Muscle of arm (tissue), 12 donors: ENCODE data around the gene ECEL1. TPM values are rescaled to one million over a fixed set of nuclear protein-coding genes. Genes with fewer than 3 reads are reported as not detected.

ENCODE experiments used
- DNase-seq: peaks from one replicate; pipeline ENCODE4 v3.0.0-alpha.2; 2013
- polyA plus RNA-seq, 12 donors: library from polyadenylated mRNA; unstranded; fragments of 120-200 nt; gene quantifications; one replicate each; pipeline ENCODE4 v1.2.1, GENCODE V29; 2013; ENCODE audit not compliant: insufficient read length in 12 of 12

ECEL1 gene
- polyA plus RNA-seq, 12 donors, result 0.24 to 1.2 (median 0.44) TPM; not detected in 2

DNA sequence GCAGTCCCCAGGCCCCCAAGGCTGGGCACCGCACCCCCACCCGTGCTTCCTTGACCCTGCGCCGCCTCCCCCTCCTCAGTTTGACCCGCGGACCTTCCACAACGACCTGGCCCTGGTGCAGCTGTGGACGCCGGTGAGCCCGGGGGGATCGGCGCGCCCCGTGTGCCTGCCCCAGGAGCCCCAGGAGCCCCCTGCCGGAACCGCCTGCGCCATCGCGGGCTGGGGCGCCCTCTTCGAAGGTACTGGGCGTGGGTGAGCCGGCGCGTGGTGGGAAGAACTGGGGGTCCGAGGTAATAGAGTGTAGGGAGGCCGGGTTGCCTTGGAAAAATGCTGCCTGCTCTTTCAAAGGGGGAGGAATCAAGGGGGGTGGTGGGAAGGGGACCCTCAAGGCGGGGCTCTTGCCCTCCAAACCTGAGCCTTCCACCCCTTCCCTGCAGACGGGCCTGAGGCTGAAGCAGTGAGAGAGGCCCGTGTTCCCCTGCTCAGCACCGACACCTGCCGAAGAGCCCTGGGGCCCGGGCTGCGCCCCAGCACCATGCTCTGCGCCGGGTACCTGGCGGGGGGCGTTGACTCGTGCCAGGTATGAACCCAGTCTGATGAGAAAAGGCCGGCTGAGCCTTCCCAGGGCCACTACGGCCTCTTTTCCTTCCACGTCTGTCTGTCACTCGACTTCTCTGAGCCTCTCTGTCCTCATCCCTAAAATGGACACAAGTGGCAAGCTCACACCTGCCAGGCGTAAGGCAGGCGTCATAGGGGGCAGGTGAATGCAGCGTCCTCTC lies 35.2 kb upstream of the ECEL1 start:
- no peak for DNase-seq

DNA sequence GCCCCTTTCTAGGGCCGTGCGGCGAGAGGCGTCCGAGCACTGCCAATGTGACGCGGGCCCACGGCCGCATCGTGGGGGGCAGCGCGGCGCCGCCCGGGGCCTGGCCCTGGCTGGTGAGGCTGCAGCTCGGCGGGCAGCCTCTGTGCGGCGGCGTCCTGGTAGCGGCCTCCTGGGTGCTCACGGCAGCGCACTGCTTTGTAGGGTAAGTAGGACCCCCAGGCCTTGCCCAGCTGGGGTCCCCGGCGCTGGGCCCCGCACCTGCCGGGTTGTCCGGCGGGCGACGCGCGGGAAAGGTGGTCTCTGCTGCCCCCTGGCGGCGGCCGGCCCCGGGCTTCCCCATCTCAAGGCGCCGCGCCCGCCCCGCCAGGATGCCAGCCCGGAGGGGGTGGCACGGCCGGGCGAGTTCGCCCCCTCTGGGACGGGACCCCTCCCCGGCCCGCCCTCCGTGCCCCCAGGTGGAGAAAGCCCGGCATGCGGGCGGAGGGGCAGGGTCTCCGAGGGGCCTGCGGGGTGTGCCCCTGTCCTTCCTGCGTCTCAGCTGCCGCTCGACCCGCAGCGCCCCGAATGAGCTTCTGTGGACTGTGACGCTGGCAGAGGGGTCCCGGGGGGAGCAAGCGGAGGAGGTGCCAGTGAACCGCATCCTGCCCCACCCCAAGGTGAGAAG lies 34.5 kb upstream of the ECEL1 start:
- no peak for DNase-seq

- DNase-seq, result no peak
These were observed 33.5 kb upstream of the ECEL1 start for GRCh38 chr2:232521098-232521497.

- no peak for DNase-seq
These were observed 32.9 kb upstream of the ECEL1 start for GRCh38 chr2:232520489-232520888.

DNA sequence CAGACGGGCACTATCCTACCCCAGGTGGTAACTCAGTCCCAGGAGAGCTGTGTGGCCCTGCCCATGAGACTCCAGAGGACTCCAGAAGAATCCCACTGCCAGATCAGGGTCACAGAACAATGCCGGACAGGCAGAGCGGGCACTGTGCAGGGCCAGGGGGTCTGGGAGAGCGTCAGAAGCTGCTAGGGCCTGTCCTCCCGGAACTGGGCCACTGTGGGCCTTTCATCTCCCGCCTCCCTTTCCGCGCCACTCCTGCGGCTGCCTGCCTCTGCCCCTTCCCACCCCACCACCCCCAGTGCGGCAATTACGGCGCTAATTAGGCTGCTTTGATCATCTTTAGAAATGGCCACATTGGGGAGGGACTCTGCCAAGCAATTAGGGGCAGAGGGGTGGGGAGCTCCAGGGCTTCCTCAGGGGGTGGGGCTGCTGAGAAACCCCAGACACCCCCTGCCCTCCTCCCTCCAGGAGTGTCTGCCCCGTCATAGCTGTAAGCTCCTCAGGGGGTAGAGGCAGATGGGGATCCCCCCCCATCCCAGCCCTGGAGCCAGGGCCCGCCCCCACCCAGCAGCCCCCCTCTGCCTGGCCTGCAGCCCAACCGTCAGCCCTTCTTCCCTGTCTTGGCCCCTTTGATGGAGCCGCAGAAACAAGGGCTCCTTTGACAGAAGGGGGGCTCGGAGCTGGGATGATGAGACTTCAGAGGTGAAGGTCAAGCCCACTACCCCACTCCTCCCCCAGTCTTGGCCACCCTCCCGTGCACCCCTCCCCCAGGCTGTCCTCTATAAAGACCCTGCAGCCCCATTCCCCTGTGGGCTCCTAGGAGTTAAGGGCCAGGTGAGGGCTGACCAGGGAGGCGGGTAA lies 32.2 kb upstream of the ECEL1 start, which contains the start of gene PRSS56:
TSS of gene PRSS56 (plus strand) at position 808 of the 858 bp plus-strand sequence. CDS start 211 bp downstream, outside the sequence.
- no peak for DNase-seq

DNA sequence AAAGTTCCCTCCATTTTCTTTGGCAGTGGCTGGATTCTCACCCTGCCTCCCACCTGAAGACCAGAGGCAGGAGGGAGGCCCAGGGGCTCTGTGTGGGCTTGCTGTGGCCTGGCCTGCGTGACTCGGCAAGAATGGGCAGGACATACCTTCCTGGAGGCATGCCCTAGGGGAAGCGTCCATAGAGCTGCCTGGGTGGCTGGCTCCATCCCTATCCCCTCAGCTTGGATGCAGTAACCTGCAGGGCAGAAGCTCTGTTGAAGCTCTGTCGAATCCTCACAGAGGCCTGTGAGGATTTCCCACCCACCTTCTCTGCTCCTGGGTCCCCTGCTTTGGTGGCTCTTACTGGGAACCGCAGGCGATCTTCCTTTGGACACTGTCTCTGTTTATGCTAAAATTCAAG lies 31.2 kb upstream of the ECEL1 start:
- DNase-seq, result no peak

DNA sequence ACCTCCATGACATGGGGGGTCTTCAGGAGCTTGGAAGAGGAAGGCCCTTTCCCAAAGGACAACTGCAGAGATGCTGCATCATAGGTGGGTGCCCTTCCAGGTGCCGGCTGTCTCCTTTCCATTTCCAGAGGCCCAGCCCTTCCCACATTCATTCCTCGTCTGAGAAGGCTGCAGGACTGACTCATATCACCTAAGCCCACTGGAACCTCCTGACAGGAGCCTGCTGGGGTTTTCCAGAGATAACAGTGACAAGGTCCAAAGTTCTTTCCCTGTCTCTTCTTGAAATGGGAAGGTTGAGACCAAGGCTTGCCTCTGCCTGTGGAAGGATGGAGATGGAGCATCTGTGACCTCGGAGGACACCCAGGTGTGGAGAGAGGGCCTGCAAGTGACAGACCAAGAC lies 28.9 kb upstream of the ECEL1 start:
- no peak for DNase-seq

DNA sequence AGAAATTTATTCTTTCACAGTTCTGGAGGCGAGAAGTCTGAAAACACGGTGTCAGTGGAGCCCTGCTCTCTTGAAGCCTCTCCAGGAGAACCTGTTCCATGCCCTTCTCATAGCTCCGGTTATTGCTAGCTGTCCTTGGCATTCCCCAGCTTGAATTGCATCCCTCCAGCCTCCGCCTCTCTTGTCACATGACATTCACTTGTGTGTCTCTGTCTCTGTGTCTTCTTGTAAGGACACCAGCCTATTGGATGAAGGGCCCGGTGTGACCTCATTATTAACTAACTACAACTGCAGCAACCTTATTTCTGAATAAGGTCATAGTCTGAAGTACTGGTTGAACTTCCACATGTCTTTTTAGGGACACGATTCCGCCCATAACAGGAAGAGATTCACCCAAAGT lies 28.0 kb upstream of the ECEL1 start:
- DNase-seq, result no peak

DNA sequence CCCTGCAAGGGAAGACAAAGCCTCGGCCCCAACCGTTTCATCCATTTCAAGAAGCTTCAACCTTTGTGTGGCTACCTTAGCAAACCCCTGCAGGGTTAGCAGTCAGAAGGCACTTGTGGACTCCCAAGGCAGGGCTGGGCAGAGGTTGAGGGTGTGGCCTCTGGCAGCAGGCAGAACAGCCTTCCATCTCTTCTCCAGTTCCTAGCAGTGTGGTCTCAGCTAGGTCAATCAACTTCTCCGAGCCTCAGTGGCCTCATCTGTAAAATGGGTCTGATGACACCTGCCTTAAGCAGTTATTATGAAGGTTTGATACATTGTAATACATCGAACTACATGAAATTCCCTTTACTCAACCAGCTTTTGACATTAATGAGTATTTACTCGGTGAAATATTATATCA lies 25.7 kb upstream of the ECEL1 start:
- no peak for DNase-seq

DNA sequence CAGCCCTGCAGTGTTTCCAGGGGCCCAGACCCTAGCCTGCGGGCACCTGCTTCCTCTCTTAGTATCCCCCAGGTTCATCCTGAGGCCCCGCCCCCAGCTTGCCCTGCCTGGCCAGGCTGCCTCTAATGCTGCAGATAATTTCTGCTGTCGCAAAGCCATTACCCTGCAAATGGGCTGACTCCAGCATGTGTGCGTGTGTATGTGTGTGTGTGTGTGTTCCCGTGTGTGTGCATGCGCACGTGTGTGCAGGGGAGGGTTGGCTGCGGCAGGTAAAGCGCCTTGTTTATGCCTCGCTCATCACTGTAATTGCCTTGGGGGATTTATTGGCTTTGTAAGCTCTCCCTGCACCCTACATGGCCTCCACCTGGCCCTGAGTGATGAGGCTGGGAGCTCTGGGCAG lies 25.0 kb upstream of the ECEL1 start:
- DNase-seq, result no peak

DNA sequence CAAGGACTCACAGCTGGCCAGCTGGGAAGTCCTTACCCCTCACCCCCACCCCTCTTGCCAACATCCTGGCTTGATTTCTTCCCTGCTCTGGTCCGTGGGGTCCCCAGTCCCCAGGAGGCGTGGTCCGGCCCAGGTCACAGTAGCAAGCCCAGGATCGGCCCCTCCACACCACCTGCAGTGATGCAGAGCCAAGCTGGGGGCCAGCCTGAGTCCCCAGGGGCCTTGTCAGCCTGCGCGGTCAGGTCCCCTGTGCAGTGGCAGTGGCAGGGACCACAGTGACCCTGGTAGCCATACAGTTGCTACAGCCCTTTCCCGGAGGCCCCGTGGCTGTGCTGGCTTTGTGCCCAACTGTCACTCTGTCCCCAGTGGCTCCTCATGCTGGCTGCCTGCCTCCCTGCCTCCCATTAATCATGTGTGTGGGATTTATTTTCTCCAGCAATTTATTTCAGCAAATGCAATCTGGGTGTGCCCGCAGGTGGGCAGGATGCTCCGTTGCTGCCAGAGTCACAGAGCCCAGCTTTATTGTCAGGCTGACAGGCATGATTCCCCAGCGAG lies 23.8 kb upstream of the ECEL1 start:
- DNase-seq, result no peak

GRCh38 chr2:232508251-232508650 lies 20.6 kb upstream of the ECEL1 start:
- DNase-seq, result no peak

GRCh38 chr2:232506709-232507108 lies 19.1 kb upstream of the ECEL1 start:
- DNase-seq, result no peak

DNA sequence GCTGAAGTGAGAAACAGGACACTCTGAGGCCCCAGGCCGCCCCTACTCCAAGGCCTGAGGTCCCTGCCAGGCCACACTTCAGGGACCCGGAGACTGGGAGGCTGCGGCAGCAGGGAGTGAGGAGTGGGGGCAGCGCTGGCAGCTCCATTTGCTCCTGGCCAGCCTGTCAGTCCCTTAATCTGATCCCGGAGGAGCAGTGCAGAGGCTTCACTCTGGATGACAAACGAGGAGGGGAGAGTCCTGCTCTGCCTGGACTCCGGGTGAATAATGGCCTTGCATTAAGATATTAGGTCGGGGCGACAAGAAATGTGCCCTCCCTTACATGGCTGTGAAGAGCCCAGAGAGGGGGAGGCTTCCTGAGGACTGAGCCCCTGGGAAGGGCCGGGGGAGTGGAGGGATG lies 18.2 kb upstream of the ECEL1 start:
- DNase-seq, result no peak

DNA sequence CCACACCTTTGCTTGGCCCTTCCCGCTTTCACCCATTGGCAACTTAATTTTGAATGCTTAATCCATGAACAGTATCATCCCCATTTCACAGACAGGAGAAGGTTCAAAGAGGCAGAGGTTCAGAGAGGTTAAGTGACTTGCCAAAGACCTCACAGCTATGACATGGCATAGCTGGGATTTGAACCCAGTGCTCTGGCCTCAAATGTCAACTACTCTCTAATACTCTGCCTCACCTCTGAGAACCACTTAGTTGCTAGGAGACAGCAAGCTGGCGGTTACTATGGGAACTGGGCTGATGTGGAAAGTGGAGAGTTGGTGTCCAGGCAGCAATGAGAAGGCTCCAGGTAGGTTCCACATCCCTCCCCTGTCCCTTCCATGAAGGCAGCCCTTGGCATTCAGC lies 16.8 kb upstream of the ECEL1 start:
- DNase-seq, result no peak

DNA sequence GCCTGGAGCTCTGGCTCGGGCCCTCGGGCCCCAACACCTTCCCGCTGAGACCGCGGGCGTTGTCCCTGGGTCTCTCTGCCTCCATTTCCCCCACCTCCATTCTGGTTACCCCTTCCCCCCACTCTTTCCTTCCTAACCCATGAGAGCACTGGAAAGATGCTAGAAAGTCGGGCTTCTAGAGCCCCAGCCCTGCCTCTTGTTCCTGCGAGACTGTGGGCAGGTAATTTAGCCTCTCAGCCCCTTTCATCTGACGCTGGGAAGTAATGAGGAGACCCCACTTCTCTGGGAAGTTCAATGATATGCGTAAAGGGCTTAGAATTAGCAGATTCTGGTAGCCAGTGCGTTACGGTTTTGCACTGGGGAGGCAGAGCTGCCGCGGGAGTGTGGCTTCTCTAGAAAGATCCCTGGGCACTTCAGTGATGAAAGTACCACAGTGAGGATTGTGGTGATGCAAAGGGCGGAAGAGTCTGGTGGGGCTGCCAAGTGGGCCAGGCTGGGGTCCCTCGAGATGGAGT lies 16.2 kb upstream of the ECEL1 start:
- DNase-seq, result no peak

DNA sequence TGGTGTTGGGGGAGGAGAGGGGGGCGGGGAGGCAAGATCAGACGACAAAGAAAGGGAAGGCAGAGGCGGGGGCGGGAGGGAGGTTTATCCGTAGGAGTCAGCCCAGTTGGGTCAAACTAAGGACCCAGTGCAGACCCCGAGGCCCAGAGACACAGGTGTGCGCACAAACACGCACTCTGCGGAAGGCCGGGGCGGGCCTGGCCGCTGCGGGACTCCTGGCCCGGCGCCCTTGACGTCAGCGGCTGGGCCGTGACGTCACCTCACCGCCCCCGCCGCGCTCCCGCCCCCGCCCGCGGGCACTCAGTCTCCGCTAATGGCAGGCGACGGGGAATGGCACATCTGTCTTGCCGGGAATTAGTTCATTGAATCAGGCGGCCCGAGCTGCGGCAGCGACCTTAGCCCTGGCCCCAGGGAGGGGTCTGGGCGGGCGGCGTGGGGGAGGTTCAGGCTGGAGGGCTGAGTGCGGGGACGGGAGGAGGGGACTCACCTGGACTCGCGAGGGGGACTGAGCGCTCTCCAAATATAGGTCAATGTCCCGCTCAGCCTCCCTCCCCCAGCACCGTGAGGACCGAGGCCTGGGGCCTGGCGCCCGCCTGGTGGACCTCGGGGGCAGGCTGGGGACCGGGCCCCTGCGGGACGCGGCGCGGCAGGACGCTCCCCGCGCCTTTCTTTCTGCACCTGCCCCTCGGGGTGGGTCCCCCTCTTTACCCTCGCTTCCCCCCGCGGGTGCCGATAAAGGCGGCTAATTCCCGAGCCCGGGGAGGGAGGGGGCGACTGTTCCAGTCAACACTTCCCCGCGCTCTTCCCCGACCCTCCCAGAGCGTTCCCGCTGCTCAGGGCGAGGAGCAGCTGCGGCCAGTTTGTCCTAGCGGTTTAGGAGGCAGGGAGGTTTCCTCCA lies 15.5 kb upstream of the ECEL1 start:
- no peak for DNase-seq

GRCh38 chr2:232502511-232502910 lies 14.9 kb upstream of the ECEL1 start:
- DNase-seq, result no peak

GRCh38 chr2:232501794-232502390 lies 14.3 kb upstream of the ECEL1 start:
- DNase-seq, result no peak

DNA sequence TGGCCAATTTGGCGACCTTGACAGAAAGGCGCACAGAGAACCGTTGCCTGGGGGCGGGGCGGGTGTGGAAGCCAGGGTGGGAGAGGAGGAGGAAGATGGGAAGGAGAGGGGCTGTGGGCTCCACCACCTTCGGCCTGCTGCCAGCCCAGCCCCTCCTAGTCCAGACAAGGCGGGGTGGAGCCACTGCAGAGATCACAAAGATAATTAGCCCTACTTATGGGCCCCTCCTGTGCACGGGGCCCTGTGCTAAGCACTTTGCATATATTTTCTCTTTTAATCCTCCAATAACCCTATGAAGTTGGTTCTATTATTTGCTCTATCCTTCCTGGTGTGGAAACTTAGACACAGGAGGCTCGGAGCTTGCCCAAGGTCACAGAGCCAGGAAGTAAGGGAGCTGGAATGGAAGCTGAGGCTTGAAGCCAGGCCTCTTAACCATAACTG lies 13.7 kb upstream of the ECEL1 start:
- DNase-seq, result no peak
